Stimulated activated CD4-positive, alpha-beta T cell treated with anti-CD3 and anti-CD28 coated beads, Interleukin-15, amount 100 ng/mL, for 1 hour (primary cell): ENCODE measurements around the gene RRM1.
"Not testable (repeated sequence)": the region's sequence is repeated elsewhere in the genome, so short reads cannot be mapped to it uniquely, and the experiment has no call there.

Experiments used
- DNase-seq, 2 donors: peaks; one replicate each; pipeline ENCODE4 v3.0.0-alpha.2; 2020; ENCODE audit warnings: low read depth in 1 of 2, low spot score in 1 of 2

RRM1 gene

GRCh38 chr11:4134806-4135205 lies 40.2 kb downstream of the RRM1 start:
- no peak for DNase-seq

- no peak for DNase-seq
Observed at GRCh38 chr11:4138497-4138896, 43.9 kb downstream of the RRM1 start.

DNA sequence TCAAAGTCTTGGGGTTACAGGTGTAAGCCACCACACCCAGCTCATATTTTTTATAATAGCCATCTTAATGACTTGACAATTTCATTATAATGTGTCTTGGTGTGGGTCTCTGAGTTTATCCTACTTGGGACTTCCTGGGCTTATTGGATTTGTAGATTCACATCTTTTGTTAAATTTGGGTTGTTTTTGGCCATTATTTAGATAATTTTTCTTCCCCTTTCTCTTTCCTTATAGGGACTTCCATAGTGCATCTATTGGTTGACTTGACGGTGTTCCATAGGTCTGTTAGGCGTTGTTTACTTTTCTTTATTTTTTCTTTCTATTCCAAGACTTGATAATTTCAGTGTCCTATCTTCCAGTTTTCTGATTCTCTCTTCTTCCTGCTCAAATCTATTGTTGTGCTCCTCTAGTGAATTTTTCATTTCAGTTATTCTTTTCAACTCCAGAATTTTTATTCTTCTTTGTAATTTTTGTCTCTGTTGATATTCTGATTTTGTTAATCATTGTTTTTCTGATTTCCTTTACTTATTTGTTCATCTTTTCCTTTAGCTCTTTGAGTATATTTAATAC lies 45.6 kb downstream of the RRM1 start:
- DNase-seq = no peak

DNA sequence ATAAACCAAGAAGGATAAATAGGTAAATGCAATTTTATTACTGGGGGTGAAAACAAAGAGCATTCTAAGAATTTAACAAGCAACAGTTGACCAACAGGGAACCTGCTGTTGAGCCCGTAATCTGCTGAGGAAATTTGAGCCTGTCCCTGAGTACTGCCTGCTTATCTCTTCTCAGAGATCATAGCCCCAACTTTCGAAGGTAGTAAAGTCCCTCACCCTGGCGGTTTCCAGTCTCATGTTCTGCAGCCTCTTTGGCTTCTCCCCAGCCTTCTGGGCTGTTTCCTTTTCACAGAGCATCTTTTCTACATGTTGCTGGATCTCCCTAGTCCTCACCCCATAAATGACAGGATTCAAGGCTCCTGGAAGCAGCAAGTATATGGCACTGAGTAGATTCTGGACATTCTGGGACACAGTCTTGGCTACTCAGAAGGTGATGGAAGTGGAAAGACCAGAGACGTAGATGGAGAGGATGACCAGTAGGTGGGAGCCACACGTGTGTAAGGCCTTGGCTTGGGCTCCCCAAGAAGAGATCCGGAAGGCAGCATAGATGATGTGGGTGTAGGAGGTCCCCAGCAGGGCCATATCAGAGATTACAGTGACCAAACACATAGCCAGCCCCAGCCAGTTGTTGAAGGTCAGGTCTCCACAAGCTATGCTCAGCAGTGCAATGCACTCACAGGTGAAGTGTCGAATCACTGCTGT lies 51.6 kb downstream of the RRM1 start:
- DNase-seq = no peak

- no peak for DNase-seq
Observed at GRCh38 chr11:4146772-4147098, 52.1 kb downstream of the RRM1 start.

DNA sequence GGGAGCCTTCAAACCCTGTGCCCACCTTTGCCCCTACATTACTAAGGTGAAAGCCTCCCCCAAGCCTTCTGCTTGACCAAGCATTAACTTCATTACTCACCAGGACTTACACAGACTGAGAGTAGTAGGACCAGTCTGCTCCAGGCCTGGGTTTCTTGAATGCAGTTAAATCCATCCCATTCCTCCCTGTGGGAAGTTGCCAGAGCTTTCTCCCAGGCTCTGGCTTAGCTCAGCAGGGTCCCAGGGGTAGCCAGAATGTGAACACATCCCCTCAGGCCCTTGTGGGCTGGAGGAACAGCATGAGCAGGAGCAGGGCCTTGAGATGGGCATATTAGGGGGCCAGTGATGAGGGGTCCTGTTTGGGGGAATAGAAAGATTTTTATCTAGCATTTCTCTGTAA lies 59.9 kb downstream of the RRM1 start:
- DNase-seq = no peak

DNA sequence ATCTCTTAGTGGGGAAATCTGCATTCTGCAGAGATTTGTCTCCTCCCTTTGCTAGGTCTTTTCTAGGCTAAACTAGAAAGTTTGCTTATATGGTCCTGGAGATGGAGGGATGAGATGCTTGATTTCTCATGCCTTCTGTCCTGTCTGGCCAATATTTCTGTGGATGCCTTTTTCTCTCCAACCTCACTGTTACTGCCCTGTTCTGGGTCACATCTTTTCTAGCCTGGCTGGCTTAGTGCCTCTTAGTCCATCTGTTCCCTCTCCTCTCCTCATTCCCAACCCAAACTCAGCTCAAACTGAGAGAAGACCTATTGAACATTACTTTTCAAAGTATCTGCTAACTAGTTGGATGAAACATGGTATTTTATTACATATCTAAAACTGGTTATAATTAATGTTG lies 62.0 kb downstream of the RRM1 start:
- DNase-seq = no peak

- not testable (repeated sequence) for DNase-seq
Observed at GRCh38 chr11:4158818-4159217, 64.2 kb downstream of the RRM1 start.

GRCh38 chr11:4161305-4161704 lies 66.7 kb downstream of the RRM1 start:
- DNase-seq = no peak

GRCh38 chr11:4164884-4165590 lies 70.4 kb downstream of the RRM1 start:
- no peak for DNase-seq

DNA sequence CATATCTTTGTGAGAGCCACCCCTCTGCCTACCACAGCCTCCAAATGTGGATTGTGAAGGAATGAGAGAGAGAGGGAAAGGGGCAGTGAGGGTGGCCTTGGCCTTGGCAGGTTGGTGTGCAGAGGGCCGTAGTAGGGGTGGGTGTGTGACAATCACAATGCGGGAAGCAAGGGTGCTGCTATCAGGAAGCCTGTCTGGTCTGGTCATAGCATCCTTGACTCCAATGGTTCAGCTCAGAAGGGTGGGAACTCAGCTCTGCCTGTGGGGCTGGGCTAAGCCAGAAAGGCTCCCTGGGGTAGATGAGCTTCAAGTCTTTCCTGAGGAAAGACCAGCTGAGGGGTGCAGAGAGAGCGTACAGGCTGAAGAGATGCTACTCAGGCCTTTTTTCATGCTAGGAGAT lies 72.7 kb downstream of the RRM1 start:
- no peak for DNase-seq

- no peak for DNase-seq
Observed at GRCh38 chr11:4167758-4168157, 73.2 kb downstream of the RRM1 start.

GRCh38 chr11:4175620-4176350 lies 81.2 kb downstream of the RRM1 start:
- not testable (repeated sequence) for DNase-seq

DNA sequence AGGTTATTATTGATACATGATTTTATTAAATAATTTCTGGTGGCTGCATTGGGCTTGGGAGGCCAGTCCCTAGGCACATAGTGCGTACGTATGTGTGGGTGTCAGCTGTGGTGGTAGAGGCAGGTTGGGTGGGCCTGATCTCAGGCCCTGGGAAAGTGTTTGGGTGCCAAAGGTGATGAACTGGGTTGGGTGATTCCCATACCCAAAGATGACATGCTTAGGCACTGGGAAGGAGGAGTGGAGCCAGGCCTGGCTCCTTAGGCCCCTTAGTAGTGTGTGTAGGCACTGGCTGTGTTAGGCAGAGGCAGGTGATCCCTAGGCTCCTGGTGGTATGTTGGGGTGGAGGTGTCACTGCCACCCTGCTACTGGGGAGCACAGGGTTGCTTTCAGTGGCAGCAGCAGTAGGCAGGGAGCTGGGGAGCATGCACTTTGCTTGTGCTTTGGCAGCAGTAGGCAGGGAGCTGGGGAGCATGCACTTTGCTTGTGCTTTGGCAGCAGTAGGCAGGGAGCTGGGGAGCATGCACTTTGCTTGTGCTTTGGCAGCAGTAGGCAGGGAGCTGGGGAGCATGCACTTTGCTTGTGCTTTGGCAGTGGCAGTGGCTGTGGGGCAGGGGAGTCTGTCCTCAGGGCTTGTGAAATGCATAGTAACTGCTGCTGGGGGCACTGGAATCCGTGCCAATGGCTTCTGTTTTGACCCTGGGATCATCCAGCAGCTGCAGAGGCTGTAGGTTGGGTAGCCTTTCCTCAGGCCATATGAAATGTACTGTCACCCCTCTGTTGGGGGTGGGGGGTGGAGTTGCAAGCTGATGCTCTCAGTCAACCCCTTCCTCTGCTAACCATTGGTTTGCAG lies 84.4 kb downstream of the RRM1 start:
- DNase-seq = no peak

GRCh38 chr11:4180441-4181183 lies 86.0 kb downstream of the RRM1 start:
- no peak for DNase-seq

DNA sequence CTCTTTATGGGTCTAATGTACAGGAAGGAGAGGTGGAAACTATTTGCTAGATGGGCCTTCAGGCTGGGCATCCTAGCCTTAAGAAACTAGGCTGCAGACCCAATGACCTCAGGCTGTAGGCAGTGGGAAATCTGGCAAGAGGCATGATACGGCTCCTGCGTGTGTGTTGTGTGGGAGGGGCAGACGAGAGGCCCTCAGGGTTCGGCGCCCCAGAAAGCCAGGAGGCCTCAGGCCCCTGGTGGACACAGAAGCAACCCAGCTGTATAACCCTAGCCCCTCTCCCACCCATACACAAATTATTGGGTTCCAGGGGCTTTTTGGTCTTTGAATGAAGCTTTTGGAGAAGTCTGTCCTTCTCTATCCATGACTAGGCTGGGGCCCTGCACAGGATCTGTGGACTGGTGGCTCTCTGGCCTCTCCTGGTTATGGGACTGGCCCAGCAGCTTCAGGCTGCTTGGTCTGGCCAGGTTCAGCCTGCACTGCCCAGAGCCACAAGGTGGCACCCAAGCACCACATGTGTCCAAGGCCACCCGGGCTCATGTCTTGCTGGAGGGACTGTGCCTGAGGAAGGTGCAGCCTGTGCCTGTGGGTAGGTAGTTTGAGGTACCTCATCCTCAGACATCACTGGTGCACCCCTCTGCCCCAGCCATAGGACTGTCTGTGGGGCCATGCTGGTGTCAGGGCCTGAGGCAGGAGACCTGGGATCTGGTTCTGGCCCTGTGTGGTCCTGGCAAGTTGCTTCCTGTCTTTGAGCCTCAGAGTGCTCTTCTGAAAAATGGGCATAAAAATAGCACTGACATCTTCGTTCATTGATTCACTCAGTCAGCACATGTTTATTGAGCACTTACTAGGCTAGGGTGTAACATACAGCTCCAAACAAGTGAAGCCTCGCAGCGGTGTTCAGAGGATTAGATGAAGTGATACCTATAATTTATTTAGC lies 87.5 kb downstream of the RRM1 start:
- DNase-seq = no peak

GRCh38 chr11:4183410-4184057 lies 88.9 kb downstream of the RRM1 start:
- DNase-seq = no peak

DNA sequence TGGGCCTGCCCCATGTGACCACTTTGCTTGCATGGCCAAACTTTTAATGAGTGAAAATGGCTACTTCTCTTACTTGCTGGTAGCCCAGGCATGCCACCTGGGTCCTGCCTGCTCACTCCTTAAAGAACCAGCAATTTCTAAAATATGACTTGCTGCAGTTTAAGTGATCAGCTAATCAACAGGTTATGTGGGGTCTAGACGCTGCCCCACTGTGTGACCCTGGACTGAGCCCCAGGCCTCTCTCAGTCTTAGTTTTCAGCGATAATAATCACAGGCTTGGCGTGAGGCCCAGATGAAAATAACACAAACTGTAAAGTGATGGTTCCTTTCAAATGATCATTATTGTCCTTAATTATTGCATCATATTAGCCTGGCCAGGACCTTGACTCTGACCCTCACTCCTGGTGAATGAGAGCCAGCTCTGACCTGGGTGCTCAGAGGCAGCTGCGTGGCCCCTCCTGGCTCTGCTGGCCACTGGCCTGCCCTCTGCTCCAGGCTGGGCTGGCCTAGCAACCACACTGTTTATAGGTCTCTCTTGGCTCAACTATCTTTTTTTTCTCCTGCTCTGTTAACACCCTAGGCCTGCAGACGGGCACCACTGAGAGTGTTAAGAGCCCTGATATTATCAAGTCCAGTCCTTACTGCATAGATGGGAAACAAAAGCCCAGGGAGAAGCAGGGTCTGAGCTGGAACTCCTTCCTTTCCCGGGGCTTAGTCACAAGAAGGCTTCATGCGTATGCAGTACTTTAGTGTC lies 89.7 kb downstream of the RRM1 start:
- DNase-seq = no peak
